Neural cell (in vitro differentiated cells): Measurements from ENCODE around the gene ZNF181. TPM values are rescaled to one million over a fixed set of nuclear protein-coding genes. Genes with fewer than 3 reads are reported as not detected.
"Not testable (repeated sequence)": the region's sequence is repeated elsewhere in the genome, so short reads cannot be mapped to it uniquely, and the experiment has no call there.

ENCODE experiments used
- H2AFZ ChIP-seq: fragments of 200-600, 300-800 bp; sonication (generic), shearing (Covaris generic); 2 replicates; pipeline ENCODE4 v1.6.0; 2014; ENCODE audit warnings: low read depth, mild to moderate bottlenecking, antibody characterized with exemption, low read length, moderate library complexity
- H3F3A ChIP-seq: fragments of 200-600 bp; shearing (Covaris generic); 2 replicates; pipeline ENCODE4 v1.6.1; 2016; ENCODE audit warnings: mild to moderate bottlenecking, moderate library complexity, mixed read lengths, antibody characterized with exemption, low read length; ENCODE audit not compliant: insufficient read depth, poor library complexity, severe bottlenecking
- H3K27ac ChIP-seq: fragments of 200-600, 300-800 bp; sonication (generic), shearing (Covaris generic); 2 replicates; pipeline ENCODE4 v1.5.1; 2014; ENCODE audit warnings: mild to moderate bottlenecking, low read length, moderate library complexity
- H3K27me3 ChIP-seq: fragments of 300-800, 200-600 bp; sonication (generic), shearing (Covaris generic); 2 replicates; pipeline ENCODE4 v1.6.0; 2014; ENCODE audit warnings: mild to moderate bottlenecking, low read depth, low read length, moderate library complexity; ENCODE audit not compliant: insufficient read depth
- H3K36me3 ChIP-seq: fragments of 300-800, 200-600 bp; sonication (generic), shearing (Covaris generic); 2 replicates; pipeline ENCODE4 v1.5.1; 2014; ENCODE audit warnings: mild to moderate bottlenecking, antibody characterized with exemption, low read length, moderate library complexity; ENCODE audit not compliant: insufficient read depth
- H3K4me2 ChIP-seq: fragments of 300-800, 200-600 bp; sonication (generic), shearing (Covaris generic); 2 replicates; pipeline ENCODE4 v1.6.0; 2014; ENCODE audit warnings: mild to moderate bottlenecking, low read length
- H3K4me3 ChIP-seq: fragments of 300-800, 200-600 bp; sonication (generic), shearing (Covaris generic); 2 replicates; pipeline ENCODE4 v1.5.1; 2014; ENCODE audit warnings: mild to moderate bottlenecking, low read length, moderate library complexity
- H3K79me2 ChIP-seq: fragments of 200-600 bp; shearing (Covaris generic); replicated peaks from 2 replicates; pipeline ENCODE4 v1.6.0; 2014; ENCODE audit warnings: mild to moderate bottlenecking, low read length, moderate library complexity; ENCODE audit not compliant: insufficient read depth
- H3K9ac ChIP-seq: fragments of 300-800, 200-600 bp; sonication (generic), shearing (Covaris generic); 2 replicates; pipeline ENCODE4 v1.6.1; 2016; ENCODE audit warnings: mild to moderate bottlenecking, low read length, mixed read lengths
- H3K9me2 ChIP-seq: fragments of 200-600 bp; shearing (Covaris generic); 2 replicates; pipeline ENCODE4 v1.6.1; 2016; ENCODE audit warnings: mild to moderate bottlenecking, low read length, mixed read lengths; ENCODE audit not compliant: insufficient read depth
- H3K9me3 ChIP-seq: fragments of 200-600, 300-800 bp; sonication (generic), shearing (Covaris generic); 2 replicates; pipeline ENCODE4 v1.6.1; 2016; ENCODE audit warnings: mild to moderate bottlenecking, mixed run types, low read length, moderate library complexity, mixed read lengths
- H4K20me1 ChIP-seq: fragments of 200-600 bp; shearing (Covaris generic); 2 replicates; pipeline ENCODE4 v1.6.1; 2016; ENCODE audit warnings: mild to moderate bottlenecking, mixed run types; ENCODE audit not compliant: insufficient read depth
- CTCF ChIP-seq: fragments of 450-650 bp; IDR thresholded peaks from 2 replicates; pipeline ENCODE4 v1.5.1; 2014; ENCODE audit warnings: antibody characterized with exemption, mild to moderate bottlenecking, moderate library complexity; ENCODE audit not compliant: poor library complexity, severe bottlenecking
- EP300 ChIP-seq: fragments of 450-650 bp; conservative IDR thresholded peaks from 2 replicates; pipeline ENCODE4 v1.6.1; 2014; ENCODE audit warnings: antibody characterized with exemption, mild to moderate bottlenecking, moderate library complexity; ENCODE audit not compliant: poor library complexity, severe bottlenecking
- EZH2 ChIP-seq: fragments of 200-600, 300-800 bp; shearing (Covaris generic), sonication (generic); IDR thresholded peaks from 2 replicates; pipeline ENCODE4 v1.6.1; 2014; ENCODE audit warnings: antibody characterized with exemption, low read length, borderline replicate concordance, mild to moderate bottlenecking; ENCODE audit not compliant: insufficient read depth, poor library complexity, severe bottlenecking
- MXI1 ChIP-seq: fragments of 450-650 bp; conservative IDR thresholded peaks from 2 replicates; pipeline ENCODE4 v1.6.1; 2014; ENCODE audit warnings: antibody characterized with exemption, mild to moderate bottlenecking; ENCODE audit not compliant: poor library complexity, severe bottlenecking
- POLR2AphosphoS5 ChIP-seq: IDR thresholded peaks from 2 replicates; pipeline ENCODE4 v1.6.1; 2012
- RAD21 ChIP-seq: fragments of 450-650 bp; conservative IDR thresholded peaks from 2 replicates; pipeline ENCODE4 v1.6.1; 2014; ENCODE audit warnings: antibody characterized with exemption, mild to moderate bottlenecking, moderate library complexity
- REST ChIP-seq: IDR thresholded peaks from 2 replicates; pipeline ENCODE4 v1.6.1; 2012; ENCODE audit warnings: borderline replicate concordance
- SMC3 ChIP-seq: fragments of 450-650 bp; conservative IDR thresholded peaks from 2 replicates; pipeline ENCODE4 v1.6.1; 2014; ENCODE audit warnings: antibody characterized with exemption, mild to moderate bottlenecking, moderate library complexity; ENCODE audit not compliant: poor library complexity
- TAF1 ChIP-seq: IDR thresholded peaks from 2 replicates; pipeline ENCODE4 v1.6.1; 2012; ENCODE audit warnings: low read depth
- polyA minus RNA-seq: library from RNA; depleted of rRNA, polyadenylated mRNA; stranded (reverse); fragments of >200 nt; gene quantifications from 2 replicates; pipeline ENCODE4 v1.2.3, GENCODE V29; 2014
- polyA plus RNA-seq: library from polyadenylated mRNA; depleted of rRNA; stranded (reverse); fragments of >200 nt; gene quantifications from 2 replicates; pipeline ENCODE4 v1.2.3, GENCODE V29; 2014

The ZNF181 gene
- 42.1 and 57.5 TPM in 2 replicates for polyA plus RNA-seq
- 68.5 and 68.9 TPM in 2 replicates for polyA minus RNA-seq

- H3K9ac ChIP-seq = peak within 1 kb of the TSS; percentile 95
- H3K27ac ChIP-seq = peak within 1 kb of the TSS; percentile 95
- H3K27me3 ChIP-seq = no peaks in the 10 kb centered on the region
- peak within 1 kb of the TSS; percentile 92 for H3K4me2 ChIP-seq
- H3K36me3 ChIP-seq = peaks cover 8% of the 10 kb centered on the region
- H3K9me2 ChIP-seq = no peaks in the 10 kb centered on the region
- peak within 1 kb of the TSS; percentile 96 for H2AFZ ChIP-seq
- peak; percentile 44 for TF ChIP-seq EP300
- TF ChIP-seq RAD21 = no peak
- TF ChIP-seq CTCF = no peak
- no peak for TF ChIP-seq EZH2
- peak; percentile 36 for TF ChIP-seq TAF1
- TF ChIP-seq REST = peak; percentile 9
- TF ChIP-seq MXI1 = peak; percentile 83
- peak; percentile 73 for TF ChIP-seq POLR2AphosphoS5
- TF ChIP-seq SMC3 = no peak
- H3K4me3 ChIP-seq = peak within 1 kb of the TSS; percentile 99
- H3K79me2 ChIP-seq = no peaks in the 10 kb centered on the region
- H3F3A ChIP-seq = no peaks in the 10 kb centered on the region
- no peaks in the 10 kb centered on the region for H4K20me1 ChIP-seq
- H3K9me3 ChIP-seq = no peaks in the 10 kb centered on the region
These were observed at the start of gene ZNF181 for GRCh38 chr19:34733746-34734536. Gene ZNF181 (plus strand): TSS chr19:34734243. CDS start chr19:34735038, 795 bp downstream.

- H3K27me3 ChIP-seq, H4K20me1 ChIP-seq, H3K27ac ChIP-seq, H3K9ac ChIP-seq, H3F3A ChIP-seq, H3K79me2 ChIP-seq, H2AFZ ChIP-seq, H3K4me3 ChIP-seq, H3K9me2 ChIP-seq, H3K4me2 ChIP-seq: not testable (repeated sequence)
- peaks cover 25% of the 10 kb centered on the region for H3K36me3 ChIP-seq
- peaks cover 15% of the 10 kb centered on the region for H3K9me3 ChIP-seq
These were observed 48.8 kb upstream of the ZNF181 start for GRCh38 chr19:34685266-34685665.
